Measurements from ENCODE around the gene KLHL29.

The KLHL29 gene

GRCh38 chr2:23666241-23666979 is 281.4 kb downstream of the KLHL29 start:
- no peak for DNase-seq

GRCh38 chr2:23666980-23667357 is 282.0 kb downstream of the KLHL29 start:
- DNase-seq, result no peak

- DNase-seq, result no peak
Observed at GRCh38 chr2:23668756-23669304, 283.9 kb downstream of the KLHL29 start.

GRCh38 chr2:23669413-23670244 is 284.6 kb downstream of the KLHL29 start:
- DNase-seq, result no peak

- no peak for DNase-seq
Observed at GRCh38 chr2:23670245-23670592, 285.2 kb downstream of the KLHL29 start.

- DNase-seq, result no peak
Observed at GRCh38 chr2:23673082-23673481, 288.1 kb downstream of the KLHL29 start.

- no peak for DNase-seq
Observed at GRCh38 chr2:23673830-23674679, 289.1 kb downstream of the KLHL29 start.

GRCh38 chr2:23675506-23675905 is 290.5 kb downstream of the KLHL29 start:
- DNase-seq, result no peak

- DNase-seq, result no peak
Observed at GRCh38 chr2:23677836-23678235, 292.9 kb downstream of the KLHL29 start.

GRCh38 chr2:23679044-23679443 is 294.1 kb downstream of the KLHL29 start:
- no peak for DNase-seq

GRCh38 chr2:23680951-23681350 is 296.0 kb downstream of the KLHL29 start:
- no peak for DNase-seq

- peak; percentile 37 to 91 for DNase-seq
Observed at GRCh38 chr2:23681356-23682140, 296.6 kb downstream of the KLHL29 start.

GRCh38 chr2:23682481-23682880 is 297.5 kb downstream of the KLHL29 start:
- DNase-seq, result no peak

GRCh38 chr2:23683001-23683400 is 298.0 kb downstream of the KLHL29 start:
- DNase-seq, result no peak

GRCh38 chr2:23684395-23685176 is 299.6 kb downstream of the KLHL29 start:
- no peak for DNase-seq

GRCh38 chr2:23685181-23685580 is 300.2 kb downstream of the KLHL29 start:
- DNase-seq, result no peak

- no peak for DNase-seq
Observed at GRCh38 chr2:23685706-23686105, 300.7 kb downstream of the KLHL29 start.

GRCh38 chr2:23686405-23687029 is 301.5 kb downstream of the KLHL29 start:
- DNase-seq, result no peak

- DNase-seq, result no peak
Observed at GRCh38 chr2:23687214-23687613, 302.2 kb downstream of the KLHL29 start.

- no peak for DNase-seq
Observed at GRCh38 chr2:23687713-23688112, 302.7 kb downstream of the KLHL29 start.

Measured in NCI-H524 (cell line).